NT2/D1 (cell line): ENCODE data around the gene PRTFDC1.

ENCODE experiments used
- YY1 ChIP-seq: IDR thresholded peaks from 2 replicates; pipeline ENCODE4 v1.6.1; 2011; ENCODE audit not compliant: insufficient read length, insufficient read depth
- ZNF274 ChIP-seq: IDR thresholded peaks from 2 replicates; pipeline ENCODE4 v1.6.1; 2011; ENCODE audit warnings: mild to moderate bottlenecking, low read depth, low read length

GRCh38 chr10:24917979-24918378 lies 34.4 kb downstream of the PRTFDC1 start:
- TF ChIP-seq YY1: no peak
- TF ChIP-seq ZNF274: no peak
